MM.1S (cell line): ENCODE results near the gene RNF123.

Experiments
- DNase-seq: peaks from one replicate; pipeline ENCODE4 v3.0.0-alpha.2; 2015
- H2AFZ ChIP-seq: fragments of 300-600 bp; sonication (generic); 2 replicates; pipeline ENCODE4 v1.6.0; 2016; ENCODE audit warnings: antibody characterized with exemption, low read length
- H3F3A ChIP-seq: fragments of 300-600 bp; sonication (generic); 2 replicates; pipeline ENCODE4 v1.6.1; 2016; ENCODE audit warnings: mild to moderate bottlenecking, antibody characterized with exemption, low read length, moderate library complexity, mixed read lengths; ENCODE audit not compliant: insufficient read depth
- H3K27ac ChIP-seq: fragments of 300-600 bp; sonication (generic); 2 replicates; pipeline ENCODE4 v1.5.1; 2016; ENCODE audit warnings: mild to moderate bottlenecking, low read length
- H3K27me3 ChIP-seq: fragments of 300-600 bp; sonication (generic); replicated peaks from 2 replicates; pipeline ENCODE4 v1.6.0; 2016; ENCODE audit warnings: low read length; ENCODE audit not compliant: insufficient read depth
- H3K36me3 ChIP-seq: fragments of 300-600 bp; sonication (generic); replicated peaks from 2 replicates; pipeline ENCODE4 v1.6.1; 2016; ENCODE audit warnings: mild to moderate bottlenecking, low read length, mixed read lengths; ENCODE audit not compliant: insufficient read depth
- H3K4me1 ChIP-seq: fragments of 300-600 bp; sonication (generic); 2 replicates; pipeline ENCODE4 v1.6.1; 2016; ENCODE audit warnings: low read length, mixed read lengths
- H3K4me2 ChIP-seq: fragments of 300-600 bp; sonication (generic); 2 replicates; pipeline ENCODE4 v1.6.0; 2016; ENCODE audit warnings: low read depth, low read length
- H3K4me3 ChIP-seq: fragments of 300-600 bp; sonication (generic); 2 replicates; pipeline ENCODE4 v1.5.1; 2016; ENCODE audit warnings: low read length, mixed read lengths
- H3K79me2 ChIP-seq: fragments of 300-600 bp; sonication (generic); 2 replicates; pipeline ENCODE4 v1.6.1; 2016; ENCODE audit warnings: mixed run types, low read length, mixed read lengths
- H3K9ac ChIP-seq: fragments of 300-600 bp; sonication (generic); 2 replicates; pipeline ENCODE4 v1.6.1; 2016; ENCODE audit warnings: low read length, mixed read lengths
- H3K9me2 ChIP-seq: fragments of 300-600 bp; sonication (generic); replicated peaks from 2 replicates; pipeline ENCODE4 v1.6.1; 2016; ENCODE audit warnings: mild to moderate bottlenecking, low read length, mixed read lengths; ENCODE audit not compliant: insufficient read depth
- H3K9me3 ChIP-seq: fragments of 300-600 bp; sonication (generic); replicated peaks from 2 replicates; pipeline ENCODE4 v1.6.1; 2016; ENCODE audit warnings: mild to moderate bottlenecking, low read length, mixed read lengths; ENCODE audit not compliant: insufficient read depth
- H4K20me1 ChIP-seq: fragments of 300-600 bp; sonication (generic); 2 replicates; pipeline ENCODE4 v1.6.1; 2016; ENCODE audit warnings: mild to moderate bottlenecking, low read length, moderate library complexity, mixed read lengths; ENCODE audit not compliant: insufficient read depth
- EZH2 ChIP-seq: fragments of 300-600 bp; sonication (generic); optimal IDR thresholded peaks from 2 replicates; pipeline ENCODE3; 2017; ENCODE audit warnings: low read depth, mild to moderate bottlenecking, antibody characterized with exemption, low read length, mixed read lengths
- EZH2phosphoT487 ChIP-seq: fragments of 300-600 bp; sonication (generic); IDR thresholded peaks from 2 replicates; pipeline ENCODE4 v1.6.1; 2018; ENCODE audit warnings: antibody characterized with exemption, low read length
- TF ChIP-seq, protein P1 (sequence below): fragments of 300-600 bp; sonication (generic); IDR thresholded peaks from 2 replicates; pipeline ENCODE4 v1.5.1; 2016; ENCODE audit warnings: antibody characterized with exemption, low read length, mixed read lengths

RNF123 gene

DNA sequence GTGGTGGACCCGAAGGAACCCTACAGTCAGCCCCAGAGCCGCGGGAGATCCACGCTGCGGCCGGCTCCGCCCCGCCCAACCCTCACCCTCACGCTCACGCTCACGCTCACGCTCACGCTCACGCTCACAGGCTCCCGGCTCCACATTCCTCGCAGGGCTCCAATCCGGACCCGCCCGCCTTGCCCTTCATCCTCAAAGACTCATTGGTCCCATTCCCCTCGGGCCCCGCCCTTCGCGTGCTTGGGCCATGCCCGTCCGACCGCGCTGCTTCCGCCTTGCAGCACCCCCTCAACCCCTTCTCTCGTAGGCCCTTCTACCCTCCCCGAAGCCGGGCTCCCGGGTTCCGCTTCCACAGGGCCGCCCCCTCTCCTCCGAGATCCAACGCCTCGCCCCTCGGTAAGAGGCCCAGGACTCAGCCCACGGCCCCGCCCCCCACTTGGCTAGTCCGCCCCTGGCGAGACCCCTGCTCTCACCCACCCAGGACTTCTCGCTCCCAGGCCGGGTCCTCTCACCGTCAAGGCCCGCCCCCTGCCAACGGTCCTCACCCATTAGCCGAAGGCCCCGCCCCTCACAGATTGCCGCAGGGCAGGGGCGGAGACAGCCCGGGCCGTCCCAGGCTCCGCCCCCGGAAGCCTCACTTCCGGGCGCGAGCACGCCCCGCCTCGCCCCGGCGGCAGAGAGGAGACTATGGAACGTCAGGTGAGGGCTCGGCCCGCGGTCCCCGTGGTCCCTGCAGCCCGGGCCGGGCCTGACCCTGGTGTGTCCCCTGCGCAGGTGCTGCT lies 15.5 kb upstream of the RNF123 start, which contains the start of gene APEH:
Gene APEH (plus strand): TSS at position 637 of the 782 bp plus-strand sequence. CDS start 51 bp downstream, at position 688.
- H3K79me2 ChIP-seq: peaks cover 31% of the 10 kb centered on the region
- H3K4me2 ChIP-seq: peak within 1 kb of the TSS; percentile 99
- H3K4me3 ChIP-seq: peak within 1 kb of the TSS; percentile 96
- 0 out of 2 replicates have a peak, but pooled peaks cover 10% of the 10 kb centered on the region for H3F3A ChIP-seq
- peak within 1 kb of the TSS; percentile 81 for H2AFZ ChIP-seq
- H3K4me1 ChIP-seq: 0 out of 2 replicates have a peak, but pooled peaks cover 3% of the 10 kb centered on the region
- no peaks in the 10 kb centered on the region for H4K20me1 ChIP-seq
- TF ChIP-seq EZH2phosphoT487 (no peak), EZH2 (no peak)
- TF ChIP-seq, protein P1, sequence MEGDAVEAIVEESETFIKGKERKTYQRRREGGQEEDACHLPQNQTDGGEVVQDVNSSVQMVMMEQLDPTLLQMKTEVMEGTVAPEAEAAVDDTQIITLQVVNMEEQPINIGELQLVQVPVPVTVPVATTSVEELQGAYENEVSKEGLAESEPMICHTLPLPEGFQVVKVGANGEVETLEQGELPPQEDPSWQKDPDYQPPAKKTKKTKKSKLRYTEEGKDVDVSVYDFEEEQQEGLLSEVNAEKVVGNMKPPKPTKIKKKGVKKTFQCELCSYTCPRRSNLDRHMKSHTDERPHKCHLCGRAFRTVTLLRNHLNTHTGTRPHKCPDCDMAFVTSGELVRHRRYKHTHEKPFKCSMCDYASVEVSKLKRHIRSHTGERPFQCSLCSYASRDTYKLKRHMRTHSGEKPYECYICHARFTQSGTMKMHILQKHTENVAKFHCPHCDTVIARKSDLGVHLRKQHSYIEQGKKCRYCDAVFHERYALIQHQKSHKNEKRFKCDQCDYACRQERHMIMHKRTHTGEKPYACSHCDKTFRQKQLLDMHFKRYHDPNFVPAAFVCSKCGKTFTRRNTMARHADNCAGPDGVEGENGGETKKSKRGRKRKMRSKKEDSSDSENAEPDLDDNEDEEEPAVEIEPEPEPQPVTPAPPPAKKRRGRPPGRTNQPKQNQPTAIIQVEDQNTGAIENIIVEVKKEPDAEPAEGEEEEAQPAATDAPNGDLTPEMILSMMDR: no peak
- peak; percentile 98 for DNase-seq
- H3K9me2 ChIP-seq: no peaks in the 10 kb centered on the region
- peak within 1 kb of the TSS; percentile 85 for H3K27ac ChIP-seq
- no peaks in the 10 kb centered on the region for H3K36me3 ChIP-seq
- no peaks in the 10 kb centered on the region for H3K27me3 ChIP-seq
- peak within 1 kb of the TSS; percentile 89 for H3K9ac ChIP-seq
- no peaks in the 10 kb centered on the region for H3K9me3 ChIP-seq

DNA sequence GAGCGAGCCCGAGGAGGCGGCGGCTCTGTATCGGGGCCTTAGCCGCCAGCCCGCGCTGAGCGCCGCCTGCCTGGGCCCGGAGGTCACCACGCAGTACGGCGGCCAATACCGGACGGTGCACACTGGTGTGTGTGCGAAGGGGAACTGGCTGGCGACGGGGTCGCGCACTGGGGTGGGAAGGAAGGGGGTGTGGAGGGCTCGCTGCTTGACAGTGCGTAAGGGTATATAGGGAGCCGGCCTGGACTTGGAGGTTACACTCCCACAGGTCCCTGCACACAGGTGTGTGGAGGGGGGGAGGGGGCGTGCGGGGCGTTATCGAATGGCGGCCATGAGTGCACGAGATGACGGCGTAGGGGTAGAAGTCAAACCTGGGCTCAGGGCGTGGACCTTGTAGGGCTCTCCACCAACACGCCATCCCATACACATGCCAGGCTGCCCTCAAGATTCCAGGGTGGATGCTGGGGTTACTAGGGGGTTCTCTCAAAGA lies 14.8 kb upstream of the RNF123 start:
- DNase-seq: no peak
- Histone ChIP-seq H3K9me3 (no peaks in the 10 kb centered on the region), H3K9ac (peak overlapping the region; percentile 89), H3K79me2 (peaks cover 31% of the 10 kb centered on the region), H3K9me2 (no peaks in the 10 kb centered on the region), H3K4me1 (0 out of 2 replicates have a peak, but pooled peaks cover 3% of the 10 kb centered on the region), H2AFZ (peak overlapping the region; percentile 81; the same call in 1 of the 2 replicates), H3F3A (0 out of 2 replicates have a peak, but pooled peaks cover 10% of the 10 kb centered on the region), H3K27me3 (no peaks in the 10 kb centered on the region), H3K4me2 (peak overlapping the region; percentile 94), H3K36me3 (no peaks in the 10 kb centered on the region), H3K27ac (peak overlapping the region; percentile 85; the same call in 1 of the 2 replicates), H4K20me1 (no peaks in the 10 kb centered on the region), H3K4me3 (peak overlapping the region; percentile 96)
- TF ChIP-seq, protein P1: no peak
- TF ChIP-seq EZH2 (no peak), EZH2phosphoT487 (no peak)

DNA sequence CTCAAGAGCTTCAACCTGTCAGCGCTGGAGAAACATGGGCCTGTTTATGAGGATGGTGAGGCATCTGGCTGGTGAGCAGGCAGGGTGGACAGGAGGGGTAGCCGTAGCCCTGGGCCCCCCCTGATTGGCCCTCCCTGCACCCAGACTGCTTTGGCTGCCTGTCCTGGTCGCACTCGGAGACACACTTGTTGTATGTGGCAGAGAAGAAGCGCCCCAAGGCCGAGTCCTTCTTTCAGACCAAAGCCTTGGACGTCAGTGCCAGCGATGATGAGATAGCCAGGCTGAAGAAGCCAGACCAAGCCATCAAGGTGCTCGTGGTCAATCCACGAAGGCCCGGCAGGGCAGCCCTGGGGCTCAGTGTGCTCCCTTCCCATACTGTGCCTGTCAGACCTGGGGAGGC lies 13.4 kb upstream of the RNF123 start:
- H4K20me1 ChIP-seq: no peaks in the 10 kb centered on the region
- no peak overlapping the region for H3K4me3 ChIP-seq
- H3K9ac ChIP-seq: no peak overlapping the region
- no peaks in the 10 kb centered on the region for H3K9me3 ChIP-seq
- TF ChIP-seq EZH2 (no peak), EZH2phosphoT487 (no peak)
- TF ChIP-seq, protein P1: no peak
- 0 out of 2 replicates have a peak, but pooled peaks cover 3% of the 10 kb centered on the region for H3K4me1 ChIP-seq
- H3K36me3 ChIP-seq: no peaks in the 10 kb centered on the region
- no peak for DNase-seq
- H3F3A ChIP-seq: 0 out of 2 replicates have a peak, but pooled peaks cover 10% of the 10 kb centered on the region
- H3K27me3 ChIP-seq: no peaks in the 10 kb centered on the region
- no peak overlapping the region for H3K27ac ChIP-seq
- no peaks in the 10 kb centered on the region for H3K9me2 ChIP-seq
- no peak overlapping the region for H2AFZ ChIP-seq
- H3K4me2 ChIP-seq: no peak overlapping the region
- peaks cover 31% of the 10 kb centered on the region for H3K79me2 ChIP-seq
